HG03442 (cell line): Measurements from ENCODE around the gene WLS.
"Not testable (repeated sequence)": the region's sequence is repeated elsewhere in the genome, so short reads cannot be mapped to it uniquely, and the experiment has no call there.

Experiments used
- ATAC-seq: cut with Tn5 transposase; IDR thresholded peaks from one replicate; pipeline ENCODE4 v1.9.1; 2021; ENCODE audit warnings: mild to moderate bottlenecking, moderate library complexity; ENCODE audit not compliant: unreplicated experiment

WLS gene

GRCh38 chr1:68232289-68233148 lies at the start of gene WLS:
Gene WLS (minus strand): TSS chr1:68232523. CDS start chr1:68232299, 224 bp downstream.
- no peak for ATAC-seq

GRCh38 chr1:68280286-68280685 lies 48.0 kb upstream of the WLS start:
- ATAC-seq, result no peak

- ATAC-seq, result no peak
These were observed 47.5 kb upstream of the WLS start for GRCh38 chr1:68279846-68280245.

GRCh38 chr1:68278221-68278620 lies 45.9 kb upstream of the WLS start:
- peak; percentile 46 for ATAC-seq

- no peak for ATAC-seq
These were observed 44.1 kb upstream of the WLS start for GRCh38 chr1:68276448-68276847.

GRCh38 chr1:68273530-68273929 lies 41.2 kb upstream of the WLS start:
- no peak for ATAC-seq

- no peak for ATAC-seq
These were observed 39.3 kb upstream of the WLS start for GRCh38 chr1:68271596-68271995.

- ATAC-seq, result no peak
These were observed 38.6 kb upstream of the WLS start for GRCh38 chr1:68270951-68271350.

GRCh38 chr1:68269637-68270430 lies 37.5 kb upstream of the WLS start:
- ATAC-seq, result no peak

- no peak for ATAC-seq
These were observed 36.7 kb upstream of the WLS start for GRCh38 chr1:68268896-68269483.

- ATAC-seq, result not testable (repeated sequence)
These were observed 24.5 kb upstream of the WLS start for GRCh38 chr1:68256824-68257223.

- ATAC-seq, result no peak
These were observed 23.0 kb upstream of the WLS start for GRCh38 chr1:68255301-68255700.

GRCh38 chr1:68254667-68255226 lies 22.4 kb upstream of the WLS start:
- ATAC-seq, result no peak

- ATAC-seq, result no peak
These were observed 4.7 kb upstream of the WLS start for GRCh38 chr1:68237040-68237439.

- ATAC-seq, result no peak
These were observed 1.8 kb upstream of the WLS start for GRCh38 chr1:68234094-68234493.

- no peak for ATAC-seq
These were observed 879 bp upstream of the WLS start for GRCh38 chr1:68233202-68233601.

- no peak for ATAC-seq
These were observed 565 bp downstream of the WLS start for GRCh38 chr1:68231627-68232288.

- ATAC-seq, result no peak
These were observed 1.3 kb downstream of the WLS start for GRCh38 chr1:68230901-68231626.

- ATAC-seq, result no peak
These were observed 1.9 kb downstream of the WLS start for GRCh38 chr1:68230484-68230802.
